K562 (cell line): ENCODE measurements around the gene DHRS3. TPM values are rescaled to one million over a fixed set of nuclear protein-coding genes. Genes with fewer than 3 reads are reported as not detected.

Experiments used
- BCOR ChIP-seq: fragments of 450-650 bp; IDR thresholded peaks from 2 replicates; pipeline ENCODE4 v1.6.1; 2016
- CBX2 ChIP-seq: fragments of 200-600 bp; sonication (generic); IDR thresholded peaks from one replicate; pipeline ENCODE4 v1.6.1; 2012; ENCODE audit warnings: mild to moderate bottlenecking, low read length, inconsistent platforms; ENCODE audit not compliant: insufficient read depth, poor library complexity, severe bottlenecking
- HDAC6 ChIP-seq: IDR thresholded peaks from 2 replicates; pipeline ENCODE4 v1.6.1; 2012; ENCODE audit warnings: low read depth, mild to moderate bottlenecking, control low read depth, inconsistent platforms, low read length, moderate library complexity
- MIER1 ChIP-seq: fragments of 450-650 bp; IDR thresholded peaks from 2 replicates; pipeline ENCODE4 v1.6.1; 2016; ENCODE audit warnings: antibody characterized with exemption, mild to moderate bottlenecking, low read depth
- NR4A1 ChIP-seq, 2 experiments: fragments of 250-450 bp in 1 of 2; fragments of 450-650 bp in 1 of 2; sonication (Bioruptor Pico) in 1 of 2; IDR thresholded peaks; 2 replicates each; pipeline versions ENCODE4 v1.4.0 to v1.6.1; 2016 to 2020; ENCODE audit warnings: mild to moderate bottlenecking in 2 of 2, missing compliant biosample characterization in 1 of 2, missing genetic modification characterization in 1 of 2, moderate library complexity in 1 of 2
- PBX2 ChIP-seq, 2 experiments: IDR thresholded peaks in 1 of 2; conservative IDR thresholded peaks in 1 of 2; 2 replicates each; pipeline ENCODE4 v1.6.1; 2016; ENCODE audit warnings: low read depth in 2 of 2, mild to moderate bottlenecking in 1 of 2, missing compliant biosample characterization in 1 of 2, missing genetic modification characterization in 1 of 2, moderate library complexity in 1 of 2
- POLR2AphosphoS5 ChIP-seq: IDR thresholded peaks from 2 replicates; pipeline ENCODE4 v1.6.1; 2011; ENCODE audit warnings: mild to moderate bottlenecking, low read depth, low read length, moderate library complexity; ENCODE audit not compliant: control insufficient read depth, insufficient read depth
- PRPF4 ChIP-seq: fragments of 200-400 bp; formaldehyde crosslinking; IDR thresholded peaks from one replicate; pipeline ENCODE4 v1.6.1; 2017; ENCODE audit warnings: low read length, low read depth, mild to moderate bottlenecking; ENCODE audit not compliant: insufficient read depth, poor library complexity, severe bottlenecking
- RAD51 ChIP-seq: fragments of 450-650 bp; IDR thresholded peaks from 2 replicates; pipeline ENCODE4 v1.7.1; 2016; ENCODE audit warnings: low read depth, mild to moderate bottlenecking, borderline replicate concordance
- RNF2 ChIP-seq: sonication (generic); IDR thresholded peaks from 2 replicates; pipeline ENCODE4 v1.6.1; 2016
- SPI1 ChIP-seq: IDR thresholded peaks from 2 replicates; pipeline ENCODE4 v1.6.1; 2011; ENCODE audit warnings: low read depth, low read length, control low read depth, borderline replicate concordance
- STAT5B ChIP-seq: fragments of 250-450 bp; sonication (Bioruptor Pico); IDR thresholded peaks from 2 replicates; pipeline ENCODE4 v1.8.0; 2021; ENCODE audit warnings: mild to moderate bottlenecking, inconsistent platforms
- TARDBP ChIP-seq: fragments of 450-650 bp; IDR thresholded peaks from 2 replicates; pipeline ENCODE4 v1.6.1; 2016
- ZBTB12 ChIP-seq: fragments of 250-450 bp; sonication (Bioruptor Pico); IDR thresholded peaks from 2 replicates; pipeline ENCODE4 v1.4.0; 2020
- ZKSCAN3 ChIP-seq: fragments of 250-450 bp; sonication (Bioruptor Pico); IDR thresholded peaks from 2 replicates; pipeline ENCODE4 v1.4.0; 2020
- polyA plus RNA-seq, 8 experiments: library from polyadenylated mRNA; depleted of rRNA in 4 of 8; stranded (reverse) in 5 of 8; unstranded in 3 of 8; fragments of >200 nt; fragmentation: Nextera tagmentation in 2 of 8; fragmentation: Illumina TruSeq in 1 of 8; extraction: Ambion mirVana in 2 of 8; extraction: Trizol in 1 of 8; gene quantifications; 2 replicates each; pipeline versions ENCODE4 v1.2.1 to v1.2.3, GENCODE V29; 2011 to 2014; ENCODE audit warnings: inconsistent platforms in 1 of 8, missing spikeins in 1 of 8
- total RNA-seq, 7 experiments: library from RNA; depleted of rRNA in 6 of 7; stranded (reverse); fragments of >200 nt in 6 of 7; fragmentation: Illumina TruSeq in 2 of 7; extraction: Trizol in 2 of 7; gene quantifications; 2 replicates each; pipeline versions ENCODE4 v1.2.1 to v1.2.3, GENCODE V29; 2011 to 2021; ENCODE audit warnings: low replicate concordance in 1 of 7
- TF ChIP-seq, protein P1 (sequence below): fragments of 250-450 bp; sonication (Bioruptor Pico); IDR thresholded peaks from 2 replicates; pipeline ENCODE4 v1.8.0; 2022; ENCODE audit warnings: inconsistent platforms, mild to moderate bottlenecking, moderate library complexity, borderline replicate concordance
- TF ChIP-seq, protein P2 (sequence below): fragments of 250-450 bp; sonication (Bioruptor Pico); IDR thresholded peaks from 2 replicates; pipeline ENCODE4 v1.5.0; 2021; ENCODE audit warnings: mild to moderate bottlenecking, borderline replicate concordance

DHRS3 gene
- total and polyA plus RNA-seq, 9 of the 15 experiments (the other 6 are each of a cell fraction or from before 2014, with no cell fraction given), result 21.0 to 116 (median 58.7) TPM

DNA sequence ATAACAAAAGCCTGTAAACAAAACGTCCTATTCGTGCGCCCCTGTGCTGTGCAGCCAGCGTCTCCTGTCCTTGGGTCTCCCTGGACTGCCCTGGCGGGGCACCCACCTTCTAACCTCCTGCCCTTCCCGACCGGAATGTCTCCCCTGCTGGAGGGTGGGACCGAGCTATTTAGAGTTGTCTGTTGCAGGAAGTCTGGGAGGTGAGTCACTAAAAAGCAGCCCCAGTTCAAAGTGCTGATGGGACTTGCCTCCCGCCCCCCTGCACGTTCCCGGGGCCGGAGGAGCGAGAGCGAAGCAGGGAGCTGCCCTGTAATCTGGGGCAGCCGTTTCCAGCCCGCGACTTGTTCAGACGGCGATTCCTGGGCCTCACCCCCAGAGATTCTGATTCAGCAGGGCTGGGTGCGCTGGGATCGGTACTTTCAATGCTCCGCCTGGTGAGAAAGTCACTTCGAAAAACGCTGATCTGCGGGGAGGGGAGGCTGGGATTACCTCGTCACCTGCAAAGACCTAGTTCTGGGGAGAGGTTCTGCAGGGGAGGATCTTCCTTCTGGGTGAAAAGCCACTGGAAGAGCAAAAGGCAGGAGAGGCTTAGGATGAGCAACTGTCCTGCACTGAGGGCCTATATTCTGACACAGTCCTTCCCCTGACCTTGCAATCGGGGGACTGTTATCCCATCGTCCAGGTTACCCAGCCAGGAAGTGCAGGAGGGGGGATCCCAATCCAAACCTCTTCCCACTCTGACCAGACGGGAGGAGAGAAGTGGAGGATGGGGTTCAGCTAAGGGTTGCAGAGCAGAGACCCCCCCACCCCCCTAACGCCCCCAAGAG, 1.2 kb upstream of the DHRS3 start (continued):
- TF ChIP-seq RAD51 (no peak), TARDBP (no peak), CBX2 (no peak), ZBTB12 (no peak; the same call in 1 of the 2 replicates), ZKSCAN3 (no peak), RNF2 (peak; percentile 70), POLR2AphosphoS5 (peak; percentile 81), NR4A1 (CRISPR knock-in tag; IDR thresholded peaks at IDR 0.05) (no peak), NR4A1 (tag; IDR thresholded peaks at IDR 0.05) (no peak), STAT5B (CRISPR knock-in tag) (no peak), HDAC6 (no peak), PBX2 (CRISPR knock-in tag; IDR thresholded peaks at IDR 0.05; ENCODE audit: low read depth) (0 out of 2 replicates have a peak, but pooled peaks have one; percentile 4), PBX2 (tag; conservative IDR thresholded peaks at IDR 0.05; ENCODE audit: low read depth) (no peak), BCOR (no peak; the same call in 1 of the 2 replicates), MIER1 (no peak), SPI1 (no peak), PRPF4 (no peak)
- TF ChIP-seq, protein P1, sequence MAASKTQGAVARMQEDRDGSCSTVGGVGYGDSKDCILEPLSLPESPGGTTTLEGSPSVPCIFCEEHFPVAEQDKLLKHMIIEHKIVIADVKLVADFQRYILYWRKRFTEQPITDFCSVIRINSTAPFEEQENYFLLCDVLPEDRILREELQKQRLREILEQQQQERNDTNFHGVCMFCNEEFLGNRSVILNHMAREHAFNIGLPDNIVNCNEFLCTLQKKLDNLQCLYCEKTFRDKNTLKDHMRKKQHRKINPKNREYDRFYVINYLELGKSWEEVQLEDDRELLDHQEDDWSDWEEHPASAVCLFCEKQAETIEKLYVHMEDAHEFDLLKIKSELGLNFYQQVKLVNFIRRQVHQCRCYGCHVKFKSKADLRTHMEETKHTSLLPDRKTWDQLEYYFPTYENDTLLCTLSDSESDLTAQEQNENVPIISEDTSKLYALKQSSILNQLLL (CRISPR knock-in tag), result no peak
- TF ChIP-seq, protein P2, sequence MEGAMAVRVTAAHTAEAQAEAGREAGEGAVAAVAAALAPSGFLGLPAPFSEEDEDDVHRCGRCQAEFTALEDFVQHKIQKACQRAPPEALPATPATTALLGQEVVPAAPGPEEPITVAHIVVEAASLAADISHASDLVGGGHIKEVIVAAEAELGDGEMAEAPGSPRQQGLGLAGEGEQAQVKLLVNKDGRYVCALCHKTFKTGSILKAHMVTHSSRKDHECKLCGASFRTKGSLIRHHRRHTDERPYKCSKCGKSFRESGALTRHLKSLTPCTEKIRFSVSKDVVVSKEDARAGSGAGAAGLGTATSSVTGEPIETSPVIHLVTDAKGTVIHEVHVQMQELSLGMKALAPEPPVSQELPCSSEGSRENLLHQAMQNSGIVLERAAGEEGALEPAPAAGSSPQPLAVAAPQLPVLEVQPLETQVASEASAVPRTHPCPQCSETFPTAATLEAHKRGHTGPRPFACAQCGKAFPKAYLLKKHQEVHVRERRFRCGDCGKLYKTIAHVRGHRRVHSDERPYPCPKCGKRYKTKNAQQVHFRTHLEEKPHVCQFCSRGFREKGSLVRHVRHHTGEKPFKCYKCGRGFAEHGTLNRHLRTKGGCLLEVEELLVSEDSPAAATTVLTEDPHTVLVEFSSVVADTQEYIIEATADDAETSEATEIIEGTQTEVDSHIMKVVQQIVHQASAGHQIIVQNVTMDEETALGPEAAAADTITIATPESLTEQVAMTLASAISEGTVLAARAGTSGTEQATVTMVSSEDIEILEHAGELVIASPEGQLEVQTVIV (CRISPR knock-in tag), result no peak
